GM12878 (cell line): Measurements from ENCODE around the gene ELAPOR2. TPM values are rescaled to one million over a fixed set of nuclear protein-coding genes. Genes with fewer than 3 reads are reported as not detected.

Source experiments
- polyA plus RNA-seq, 11 experiments: library from polyadenylated mRNA; depleted of rRNA in 4 of 11; unstranded in 6 of 11; stranded (reverse) in 5 of 11; fragments of >200 nt; fragmentation: Nextera tagmentation in 4 of 11; fragmentation: Illumina TruSeq in 1 of 11; extraction: Ambion mirVana in 4 of 11; extraction: Trizol in 1 of 11; gene quantifications; 1 replicate in 1 of 11; 2 replicates in 10 of 11; pipeline versions ENCODE4 v1.2.1 to v1.2.3, GENCODE V29; 2011 to 2016; ENCODE audit warnings: inconsistent platforms in 2 of 11, missing spikeins in 2 of 11, low read depth in 1 of 11
- total RNA-seq, 4 experiments: library from RNA; depleted of rRNA in 3 of 4; stranded (reverse); fragments of >200 nt in 3 of 4; fragmentation: Illumina TruSeq in 1 of 4; extraction: Trizol in 1 of 4; gene quantifications; 2 replicates each; pipeline versions ENCODE4 v1.2.1 to v1.2.3, GENCODE V29; 2013 to 2021

The ELAPOR2 gene
- total and polyA plus RNA-seq, 10 of the 15 experiments (the other 5 are each of a cell fraction or from before 2014, with no cell fraction given) = 0.12 to 7.1 (median 3.8) TPM

Other genes with a start within 250 kb of the ELAPOR2 start
- gene DMTF1, start 92.8 kb upstream of the ELAPOR2 start, total RNA-seq (2014; rRNA removed) = 98.2 and 109 TPM in 2 replicates
- gene DMTF1, start 92.8 kb upstream of the ELAPOR2 start, total RNA-seq (2014; rRNA removed; fragmentation: Illumina TruSeq; extraction: Trizol) = 96.3 and 108 TPM in 2 replicates
- 62.6 and 79.0 TPM in 2 replicates for gene DMTF1, start 92.8 kb upstream of the ELAPOR2 start, total RNA-seq (2021)
- gene DMTF1, start 92.8 kb upstream of the ELAPOR2 start, polyA plus RNA-seq (2011; rRNA removed) = 191 and 269 TPM in 2 replicates
- 102 and 133 TPM in 2 replicates for gene DMTF1, start 92.8 kb upstream of the ELAPOR2 start, polyA plus RNA-seq (2014; fragmentation: Illumina TruSeq; extraction: Trizol)
- gene DMTF1, start 92.8 kb upstream of the ELAPOR2 start, polyA plus RNA-seq (2014; fragmentation: Nextera tagmentation; extraction: Ambion mirVana) = 10 to 100 TPM; 24.3 to 28.4 TPM
- gene DMTF1, start 92.8 kb upstream of the ELAPOR2 start, polyA plus RNA-seq (2014; rRNA removed) = 58.0 and 65.0 TPM in 2 replicates
- 10 to 100 TPM; 49.0 to 52.9 TPM for gene DMTF1, start 92.8 kb upstream of the ELAPOR2 start, polyA plus RNA-seq (2016; fragmentation: Nextera tagmentation; extraction: Ambion mirVana)
- gene TMEM243, start 160.1 kb upstream of the ELAPOR2 start, total RNA-seq (2014; rRNA removed) = 101 and 115 TPM in 2 replicates
- gene TMEM243, start 160.1 kb upstream of the ELAPOR2 start, total RNA-seq (2014; rRNA removed; fragmentation: Illumina TruSeq; extraction: Trizol) = 71.0 and 72.9 TPM in 2 replicates
- 64.4 and 64.8 TPM in 2 replicates for gene TMEM243, start 160.1 kb upstream of the ELAPOR2 start, total RNA-seq (2021)
- gene TMEM243, start 160.1 kb upstream of the ELAPOR2 start, polyA plus RNA-seq (2011; rRNA removed) = 155 and 209 TPM in 2 replicates
- 70.0 and 86.7 TPM in 2 replicates for gene TMEM243, start 160.1 kb upstream of the ELAPOR2 start, polyA plus RNA-seq (2014; fragmentation: Illumina TruSeq; extraction: Trizol)
- gene TMEM243, start 160.1 kb upstream of the ELAPOR2 start, polyA plus RNA-seq (2014; fragmentation: Nextera tagmentation; extraction: Ambion mirVana) = 10 to 100 TPM; 47.8 to 70.9 TPM
- 66.4 and 82.9 TPM in 2 replicates for gene TMEM243, start 160.1 kb upstream of the ELAPOR2 start, polyA plus RNA-seq (2014; rRNA removed)
- 100 to 1,000 TPM; 160 to 170 TPM for gene TMEM243, start 160.1 kb upstream of the ELAPOR2 start, polyA plus RNA-seq (2016; fragmentation: Nextera tagmentation; extraction: Ambion mirVana)